ENCODE data around the gene SH3RF3. TPM values are rescaled to one million over a fixed set of nuclear protein-coding genes. Genes with fewer than 3 reads are reported as not detected.

Gene SH3RF3
- total and polyA plus RNA-seq, 2 of the 13 experiments (the other 11 are each of a cell fraction or from before 2014, with no cell fraction given): 0.04 TPM; not detected in 1

DNA sequence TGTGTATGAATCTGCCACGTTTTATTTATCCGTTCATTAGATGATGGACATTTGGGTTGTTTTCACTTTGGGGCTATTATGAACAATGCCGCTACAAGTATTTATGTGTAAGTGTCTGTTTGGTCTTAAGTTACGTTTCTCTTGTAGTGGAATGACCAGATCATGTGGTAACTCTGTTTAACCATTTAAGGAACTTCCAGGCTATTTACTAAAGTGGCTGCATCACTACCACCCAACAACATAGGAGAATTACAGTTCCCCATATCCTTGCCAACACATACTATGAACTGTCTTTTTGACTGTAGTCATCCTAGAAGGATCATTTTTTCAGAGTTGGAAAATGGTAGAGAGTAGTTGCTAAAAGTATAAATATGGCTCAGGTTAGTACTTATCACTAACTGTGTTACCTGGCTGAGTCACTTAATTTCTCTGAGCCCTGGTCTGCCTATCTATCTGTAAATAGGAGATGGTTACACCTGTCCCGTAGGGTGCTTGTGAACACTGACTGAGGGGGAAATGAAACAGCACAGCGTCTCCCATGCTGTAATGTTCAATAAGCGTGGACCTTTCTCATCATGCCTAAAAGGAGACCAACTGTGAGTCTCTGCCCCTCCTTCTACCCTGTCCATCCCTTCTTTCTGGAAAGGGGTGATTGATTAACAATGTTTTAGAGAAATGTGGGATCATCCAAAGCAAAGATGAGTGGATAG lies 103.1 kb downstream of the SH3RF3 start (continued):
- TF ChIP-seq, protein P1, sequence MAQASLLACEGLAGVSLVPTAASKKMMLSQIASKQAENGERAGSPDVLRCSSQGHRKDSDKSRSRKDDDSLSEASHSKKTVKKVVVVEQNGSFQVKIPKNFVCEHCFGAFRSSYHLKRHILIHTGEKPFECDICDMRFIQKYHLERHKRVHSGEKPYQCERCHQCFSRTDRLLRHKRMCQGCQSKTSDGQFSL (CRISPR knock-in tag; IDR thresholded peaks at IDR 0.05): no peak
- TF ChIP-seq RFX3 (CRISPR knock-in tag; IDR thresholded peaks at IDR 0.05) (no peak), MBD4 (IDR thresholded peaks at IDR 0.05; ENCODE audit: borderline replicate concordance, low read length) (no peak), ZNF569 (CRISPR knock-in tag; IDR thresholded peaks at IDR 0.05; ENCODE audit: borderline replicate concordance) (no peak), RFXANK (CRISPR knock-in tag; IDR thresholded peaks at IDR 0.05) (no peak), ZNF207 (IDR thresholded peaks at IDR 0.05; ENCODE audit: borderline replicate concordance) (no peak)
- TF ChIP-seq, protein P2, sequence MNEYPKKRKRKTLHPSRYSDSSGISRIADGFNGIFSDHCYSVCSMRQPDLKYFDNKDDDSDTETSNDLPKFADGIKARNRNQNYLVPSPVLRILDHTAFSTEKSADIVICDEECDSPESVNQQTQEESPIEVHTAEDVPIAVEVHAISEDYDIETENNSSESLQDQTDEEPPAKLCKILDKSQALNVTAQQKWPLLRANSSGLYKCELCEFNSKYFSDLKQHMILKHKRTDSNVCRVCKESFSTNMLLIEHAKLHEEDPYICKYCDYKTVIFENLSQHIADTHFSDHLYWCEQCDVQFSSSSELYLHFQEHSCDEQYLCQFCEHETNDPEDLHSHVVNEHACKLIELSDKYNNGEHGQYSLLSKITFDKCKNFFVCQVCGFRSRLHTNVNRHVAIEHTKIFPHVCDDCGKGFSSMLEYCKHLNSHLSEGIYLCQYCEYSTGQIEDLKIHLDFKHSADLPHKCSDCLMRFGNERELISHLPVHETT (CRISPR knock-in tag; conservative IDR thresholded peaks at IDR 0.05): no peak

DNA sequence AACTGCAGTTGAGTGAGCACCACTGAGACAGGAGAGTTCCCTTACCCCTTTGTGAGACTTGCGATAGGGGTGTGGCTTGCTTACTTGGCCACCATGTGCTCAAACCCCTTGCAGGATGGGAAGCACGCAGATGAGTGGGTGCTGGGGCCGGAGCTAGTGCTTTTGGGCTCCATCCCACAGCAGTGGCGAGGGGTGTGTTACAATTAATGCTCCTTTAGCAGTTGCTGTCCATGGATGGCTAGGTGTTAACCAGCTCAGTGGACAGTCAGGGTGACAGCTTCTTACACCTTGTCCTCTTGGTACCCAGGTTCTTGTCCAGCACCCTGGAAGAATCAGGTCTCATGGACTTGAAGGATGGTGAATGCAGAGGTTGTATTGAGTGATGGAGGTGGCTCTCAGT lies 103.9 kb downstream of the SH3RF3 start:
- Histone ChIP-seq H3K79me2 (ENCODE audit: insufficient read depth, low read length) (no peaks in the 10 kb centered on the region), H2AFZ (ENCODE audit: low read length) (no peak overlapping the region), H3K27ac (ENCODE audit: extremely low read length, insufficient read depth, low read length) (no peak overlapping the region), H3K9ac (ENCODE audit: insufficient read depth, low read depth, low read length) (no peak overlapping the region), H3K4me1 (ENCODE audit: insufficient read depth, low read length) (no peaks in the 10 kb centered on the region), H3K27me3 (ENCODE audit: control insufficient read depth in 1 of 2, insufficient read depth in 2 of 2, low read length in 2 of 2) (no peaks in the 10 kb centered on the region; a peak in 2 of 5 replicates), H4K20me1 (ENCODE audit: insufficient read depth, low read length) (no peaks in the 10 kb centered on the region), H3K4me2 (ENCODE audit: low read depth, low read length) (no peak overlapping the region), H3K9me3 (ENCODE audit: low read length) (no peaks in the 10 kb centered on the region), H3K36me3 (replicated peaks in 1 of 2; ENCODE audit: control insufficient read depth in 1 of 2, insufficient read depth in 2 of 2, low read length in 2 of 2) (no peaks in the 10 kb centered on the region), H3K4me3 (replicated peaks in 1 of 3; ENCODE audit: insufficient read depth in 1 of 3, low read depth in 2 of 3, low read length in 3 of 3) (no peak overlapping the region)
- CTCF ChIA-PET (ENCODE audit: low intra/inter-chr PET ratio, low total read pairs): no interaction called here
- in situ Hi-C loops (cut with HindIII; ENCODE audit: extremely low pct_ligation_motif_present, low pct_unique_long_range_greater_than_20kb) (no loop called here), intact Hi-C loops (cut with micrococcal nuclease; ENCODE audit: unreplicated experiment) (no loop called here)
- DNase-seq (ENCODE audit: low spot score) (no peak), ATAC-seq (no peak), FAIRE-seq (no peak)
- BruUV-seq (replicated peaks): no TSS peak
- POLR2A ChIA-PET: no interaction called here
- WGBS (ENCODE audit: low lambda C conversion rate): 40% methylated on average over 4 of the region's 4 CpGs
- TF ChIP-seq, protein P3, sequence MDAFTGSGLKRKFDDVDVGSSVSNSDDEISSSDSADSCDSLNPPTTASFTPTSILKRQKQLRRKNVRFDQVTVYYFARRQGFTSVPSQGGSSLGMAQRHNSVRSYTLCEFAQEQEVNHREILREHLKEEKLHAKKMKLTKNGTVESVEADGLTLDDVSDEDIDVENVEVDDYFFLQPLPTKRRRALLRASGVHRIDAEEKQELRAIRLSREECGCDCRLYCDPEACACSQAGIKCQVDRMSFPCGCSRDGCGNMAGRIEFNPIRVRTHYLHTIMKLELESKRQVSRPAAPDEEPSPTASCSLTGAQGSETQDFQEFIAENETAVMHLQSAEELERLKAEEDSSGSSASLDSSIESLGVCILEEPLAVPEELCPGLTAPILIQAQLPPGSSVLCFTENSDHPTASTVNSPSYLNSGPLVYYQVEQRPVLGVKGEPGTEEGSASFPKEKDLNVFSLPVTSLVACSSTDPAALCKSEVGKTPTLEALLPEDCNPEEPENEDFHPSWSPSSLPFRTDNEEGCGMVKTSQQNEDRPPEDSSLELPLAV (CRISPR knock-in tag; conservative IDR thresholded peaks at IDR 0.05; ENCODE audit: low read depth): no peak
- no peak for TF ChIP-seq MLLT10 (CRISPR knock-in tag; IDR thresholded peaks at IDR 0.05)
- no peak for TF ChIP-seq PHB2 (IDR thresholded peaks at IDR 0.05; ENCODE audit: partially characterized antibody)
- TF ChIP-seq, protein P4, sequence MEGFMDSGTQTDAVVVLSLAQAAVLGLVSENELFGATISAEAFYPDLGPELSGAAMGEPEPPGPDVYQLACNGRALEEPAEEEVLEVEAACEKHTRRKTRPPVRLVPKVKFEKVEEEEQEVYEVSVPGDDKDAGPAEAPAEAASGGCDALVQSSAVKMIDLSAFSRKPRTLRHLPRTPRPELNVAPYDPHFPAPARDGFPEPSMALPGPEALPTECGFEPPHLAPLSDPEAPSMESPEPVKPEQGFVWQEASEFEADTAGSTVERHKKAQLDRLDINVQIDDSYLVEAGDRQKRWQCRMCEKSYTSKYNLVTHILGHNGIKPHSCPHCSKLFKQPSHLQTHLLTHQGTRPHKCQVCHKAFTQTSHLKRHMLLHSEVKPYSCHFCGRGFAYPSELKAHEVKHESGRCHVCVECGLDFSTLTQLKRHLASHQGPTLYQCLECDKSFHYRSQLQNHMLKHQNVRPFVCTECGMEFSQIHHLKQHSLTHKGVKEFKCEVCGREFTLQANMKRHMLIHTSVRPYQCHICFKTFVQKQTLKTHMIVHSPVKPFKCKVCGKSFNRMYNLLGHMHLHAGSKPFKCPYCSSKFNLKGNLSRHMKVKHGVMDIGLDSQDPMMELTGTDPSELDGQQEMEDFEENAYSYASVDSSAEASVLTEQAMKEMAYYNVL (CRISPR knock-in tag; IDR thresholded peaks at IDR 0.05; ENCODE audit: borderline replicate concordance): no peak
- TF ChIP-seq SMAD3 (CRISPR knock-in tag; IDR thresholded peaks at IDR 0.05): no peak
- TF ChIP-seq, protein P5, sequence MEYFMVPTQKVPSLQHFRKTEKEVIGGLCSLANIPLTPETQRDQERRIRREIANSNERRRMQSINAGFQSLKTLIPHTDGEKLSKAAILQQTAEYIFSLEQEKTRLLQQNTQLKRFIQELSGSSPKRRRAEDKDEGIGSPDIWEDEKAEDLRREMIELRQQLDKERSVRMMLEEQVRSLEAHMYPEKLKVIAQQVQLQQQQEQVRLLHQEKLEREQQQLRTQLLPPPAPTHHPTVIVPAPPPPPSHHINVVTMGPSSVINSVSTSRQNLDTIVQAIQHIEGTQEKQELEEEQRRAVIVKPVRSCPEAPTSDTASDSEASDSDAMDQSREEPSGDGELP (IDR thresholded peaks at IDR 0.05; ENCODE audit: borderline replicate concordance, low read depth): no peak
- TF ChIP-seq, protein P6, sequence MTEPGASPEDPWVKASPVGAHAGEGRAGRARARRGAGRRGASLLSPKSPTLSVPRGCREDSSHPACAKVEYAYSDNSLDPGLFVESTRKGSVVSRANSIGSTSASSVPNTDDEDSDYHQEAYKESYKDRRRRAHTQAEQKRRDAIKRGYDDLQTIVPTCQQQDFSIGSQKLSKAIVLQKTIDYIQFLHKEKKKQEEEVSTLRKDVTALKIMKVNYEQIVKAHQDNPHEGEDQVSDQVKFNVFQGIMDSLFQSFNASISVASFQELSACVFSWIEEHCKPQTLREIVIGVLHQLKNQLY (CRISPR knock-in tag; IDR thresholded peaks at IDR 0.05): no peak
- no peak for TF ChIP-seq ZSCAN29 (CRISPR knock-in tag; conservative IDR thresholded peaks at IDR 0.05)
- no peak for TF ChIP-seq ZNF589 (CRISPR knock-in tag; conservative IDR thresholded peaks at IDR 0.05)
